Activated CD4-positive, CD25-positive, alpha-beta regulatory T cell treated with anti-CD3 and anti-CD28 coated beads, Interleukin-2, amount 50 U/mL, for 72 hours (primary cell): ENCODE results near the gene IRF8.

Experiments used
- DNase-seq: peaks from one replicate; pipeline ENCODE4 v3.0.0; 2021

Gene IRF8

GRCh38 chr16:85915125-85915845 lies 16.3 kb downstream of the IRF8 start:
- no peak for DNase-seq

- DNase-seq, result no peak
Observed at GRCh38 chr16:85916141-85916890, 17.4 kb downstream of the IRF8 start.

- DNase-seq, result no peak
Observed at GRCh38 chr16:85917012-85917411, 18.1 kb downstream of the IRF8 start.

GRCh38 chr16:85917959-85918358 lies 19.0 kb downstream of the IRF8 start:
- no peak for DNase-seq

GRCh38 chr16:85918436-85918835 lies 19.5 kb downstream of the IRF8 start:
- no peak for DNase-seq

GRCh38 chr16:85919271-85920267 lies 20.6 kb downstream of the IRF8 start:
- no peak for DNase-seq

GRCh38 chr16:85921026-85921425 lies 22.1 kb downstream of the IRF8 start:
- DNase-seq, result no peak

GRCh38 chr16:85923153-85924021 lies 24.4 kb downstream of the IRF8 start:
- DNase-seq, result no peak

- DNase-seq, result no peak
Observed at GRCh38 chr16:85924675-85925074, 25.7 kb downstream of the IRF8 start.

GRCh38 chr16:85926370-85926769 lies 27.4 kb downstream of the IRF8 start:
- no peak for DNase-seq

GRCh38 chr16:85927371-85927770 lies 28.4 kb downstream of the IRF8 start:
- DNase-seq, result no peak

- no peak for DNase-seq
Observed at GRCh38 chr16:85927959-85928358, 29.0 kb downstream of the IRF8 start.

GRCh38 chr16:85928401-85928820 lies 29.4 kb downstream of the IRF8 start:
- DNase-seq, result no peak

- DNase-seq, result no peak
Observed at GRCh38 chr16:85929259-85929721, 30.3 kb downstream of the IRF8 start.

GRCh38 chr16:85930301-85930700 lies 31.3 kb downstream of the IRF8 start:
- no peak for DNase-seq

GRCh38 chr16:85931596-85932402 lies 32.8 kb downstream of the IRF8 start:
- DNase-seq, result no peak

- no peak for DNase-seq
Observed at GRCh38 chr16:85934210-85934609, 35.2 kb downstream of the IRF8 start.

- DNase-seq, result no peak
Observed at GRCh38 chr16:85935391-85935973, 36.5 kb downstream of the IRF8 start.

- DNase-seq, result peak; percentile 63
Observed at GRCh38 chr16:85935974-85936760, 37.2 kb downstream of the IRF8 start.

- DNase-seq, result no peak
Observed at GRCh38 chr16:85936816-85937215, 37.9 kb downstream of the IRF8 start.
